Activated CD8-positive, alpha-beta T cell treated with anti-CD3 and anti-CD28 coated beads for 36 hours (primary cell): ENCODE measurements around the gene ZNF512. TPM values are rescaled to one million over a fixed set of nuclear protein-coding genes. Genes with fewer than 3 reads are reported as not detected.
"Not testable (repeated sequence)": the region's sequence is repeated elsewhere in the genome, so short reads cannot be mapped to it uniquely, and the experiment has no call there.

ENCODE experiments used
- ATAC-seq: fragments of 200-7000 bp; cut with Tn5 transposase; one replicate; pipeline ENCODE4 v1.10.0; 2021; ENCODE audit warnings: mild to moderate bottlenecking, moderate library complexity
- CTCF ChIA-PET: fragments of 350-600 bp; sonication (Branson Sonifier 250); formaldehyde crosslinking; loops from one replicate; lab custom pipeline; 2021; ENCODE audit warnings: antibody characterized with exemption; lab: Charles Lee
- POLR2A ChIA-PET: fragments of 350-600 bp; sonication (Branson Sonifier 250); formaldehyde crosslinking; loops from one replicate; lab custom pipeline; 2021; ENCODE audit warnings: antibody characterized with exemption; lab: Charles Lee
- DNase-seq: peaks from one replicate; pipeline ENCODE4 v3.0.0-alpha.2; 2020
- H3K27ac Mint-ChIP-seq: one replicate; pipeline ENCODE4 v1.8.0; 2021; ENCODE audit warnings: mild to moderate bottlenecking, mixed read lengths
- H3K27me3 Mint-ChIP-seq: one replicate; pipeline ENCODE4 v1.8.0; 2021; ENCODE audit warnings: mixed read lengths
- H3K36me3 Mint-ChIP-seq: one replicate; pipeline ENCODE4 v1.8.0; 2021; ENCODE audit warnings: low read depth, mixed read lengths
- H3K4me1 Mint-ChIP-seq: one replicate; pipeline ENCODE4 v1.8.0; 2021; ENCODE audit warnings: low read depth, mixed read lengths
- H3K4me3 Mint-ChIP-seq: one replicate; pipeline ENCODE4 v1.8.0; 2021; ENCODE audit warnings: mild to moderate bottlenecking, moderate library complexity, mixed read lengths
- H3K9me3 Mint-ChIP-seq: one replicate; pipeline ENCODE4 v1.8.0; 2021; ENCODE audit warnings: mixed read lengths
- CTCF ChIP-seq: fragments of 200-600 bp; IDR thresholded peaks from one replicate; pipeline ENCODE4 v1.8.0; 2022; ENCODE audit warnings: antibody characterized with exemption, mild to moderate bottlenecking
- intact Hi-C: fragments of 100-400 bp; cut with micrococcal nuclease; formaldehyde crosslinking; loops from one replicate; pipeline ENCODE4 v1.10.0; 2022
- total RNA-seq, 2 experiments: library from RNA; stranded (reverse); gene quantifications; one replicate each; pipeline ENCODE4 v1.2.3, GENCODE V29; 2021

Gene ZNF512
- total RNA-seq, 2 experiments from 2014 or later: 29.2 to 31.5 TPM

GRCh38 chr2:27591745-27592144, 8.9 kb downstream of the ZNF512 start:
- Mint-ChIP-seq H3K27me3 (no peaks in the 10 kb centered on the region), H3K9me3 (peaks cover 32% of the 10 kb centered on the region), H3K4me3 (no peak overlapping the region), H3K4me1 (peaks cover 42% of the 10 kb centered on the region), H3K27ac (no peak overlapping the region), H3K36me3 (peaks cover 59% of the 10 kb centered on the region)
- no peak for TF ChIP-seq CTCF
- no peak for DNase-seq
- intact Hi-C loops: no loop called here
- no peak for ATAC-seq
- ChIA-PET POLR2A (no interaction called here), CTCF (no interaction called here)

GRCh38 chr2:27593240-27593639, 10.4 kb downstream of the ZNF512 start:
- no peak for TF ChIP-seq CTCF
- H3K36me3 Mint-ChIP-seq: peaks cover 58% of the 10 kb centered on the region
- no peak overlapping the region for H3K4me3 Mint-ChIP-seq
- peaks cover 32% of the 10 kb centered on the region for H3K9me3 Mint-ChIP-seq
- DNase-seq: no peak
- peaks cover 42% of the 10 kb centered on the region for H3K4me1 Mint-ChIP-seq
- H3K27ac Mint-ChIP-seq: peak overlapping the region; percentile 25
- no peak for ATAC-seq
- CTCF ChIA-PET: interaction anchor here (0.7 kb wide), 1 partner anchor 46 kb away, joined by 3 read pairs; no protein-coding TSS in a partner anchor
- H3K27me3 Mint-ChIP-seq: no peaks in the 10 kb centered on the region
- POLR2A ChIA-PET: no interaction called here
- intact Hi-C loops: no loop called here

- POLR2A ChIA-PET, H3K27ac Mint-ChIP-seq, H3K27me3 Mint-ChIP-seq, H3K4me3 Mint-ChIP-seq, DNase-seq, ATAC-seq, intact Hi-C loops, CTCF ChIA-PET: not testable (repeated sequence)
- H3K9me3 Mint-ChIP-seq: peaks cover 32% of the 10 kb centered on the region
- peaks cover 56% of the 10 kb centered on the region for H3K36me3 Mint-ChIP-seq
- peaks cover 44% of the 10 kb centered on the region for H3K4me1 Mint-ChIP-seq
Observed at GRCh38 chr2:27594020-27594703, 11.3 kb downstream of the ZNF512 start.

GRCh38 chr2:27595412-27595811, 12.6 kb downstream of the ZNF512 start:
- POLR2A ChIA-PET, ATAC-seq, DNase-seq, H3K27ac Mint-ChIP-seq, H3K4me3 Mint-ChIP-seq, H3K27me3 Mint-ChIP-seq, intact Hi-C loops: not testable (repeated sequence)
- Mint-ChIP-seq H3K4me1 (peaks cover 46% of the 10 kb centered on the region), H3K9me3 (peaks cover 23% of the 10 kb centered on the region), H3K36me3 (peaks cover 53% of the 10 kb centered on the region)
- CTCF ChIA-PET: interaction anchor here (1.6 kb wide), 1 partner anchor 88 kb away, joined by 6 read pairs; no protein-coding TSS in a partner anchor

- DNase-seq (no peak), ATAC-seq (no peak)
- no peak for TF ChIP-seq CTCF
- peaks cover 46% of the 10 kb centered on the region for H3K4me1 Mint-ChIP-seq
- H3K4me3 Mint-ChIP-seq: no peak overlapping the region
- no peaks in the 10 kb centered on the region for H3K27me3 Mint-ChIP-seq
- intact Hi-C loops: no loop called here
- ChIA-PET POLR2A (interaction anchor here (1.0 kb wide), 1 partner anchor 31 kb away, joined by 5 read pairs; no protein-coding TSS in a partner anchor), CTCF (interaction anchor here (0.8 to 1.6 kb wide), 4 partner anchors 11 to 87 kb away, joined by 3 to 6 read pairs (median 5); no protein-coding TSS in a partner anchor)
- peaks cover 49% of the 10 kb centered on the region for H3K36me3 Mint-ChIP-seq
- peaks cover 20% of the 10 kb centered on the region for H3K9me3 Mint-ChIP-seq
- H3K27ac Mint-ChIP-seq: no peak overlapping the region
Observed at GRCh38 chr2:27596627-27597026, 13.8 kb downstream of the ZNF512 start.

- no peaks in the 10 kb centered on the region for H3K9me3 Mint-ChIP-seq
- intact Hi-C loops: no loop called here
- CTCF ChIA-PET: no interaction called here
- TF ChIP-seq CTCF: no peak
- H3K27me3 Mint-ChIP-seq: no peaks in the 10 kb centered on the region
- ATAC-seq (no peak), DNase-seq (no peak)
- H3K4me3 Mint-ChIP-seq: no peak overlapping the region
- peaks cover 39% of the 10 kb centered on the region for H3K36me3 Mint-ChIP-seq
- POLR2A ChIA-PET: no interaction called here
- no peak overlapping the region for H3K27ac Mint-ChIP-seq
- H3K4me1 Mint-ChIP-seq: peaks cover 4% of the 10 kb centered on the region
Observed at GRCh38 chr2:27606611-27607010, 23.8 kb downstream of the ZNF512 start.
